Measurements from ENCODE around the gene OBSCN. TPM values are rescaled to one million over a fixed set of nuclear protein-coding genes. Genes with fewer than 3 reads are reported as not detected.
A peak's percentile ranks its signal among the peaks of the same experiment; 100 is the strongest.

Gene OBSCN
- total RNA-seq, 1 donor from 2014 or later = 20.6 TPM

DNA sequence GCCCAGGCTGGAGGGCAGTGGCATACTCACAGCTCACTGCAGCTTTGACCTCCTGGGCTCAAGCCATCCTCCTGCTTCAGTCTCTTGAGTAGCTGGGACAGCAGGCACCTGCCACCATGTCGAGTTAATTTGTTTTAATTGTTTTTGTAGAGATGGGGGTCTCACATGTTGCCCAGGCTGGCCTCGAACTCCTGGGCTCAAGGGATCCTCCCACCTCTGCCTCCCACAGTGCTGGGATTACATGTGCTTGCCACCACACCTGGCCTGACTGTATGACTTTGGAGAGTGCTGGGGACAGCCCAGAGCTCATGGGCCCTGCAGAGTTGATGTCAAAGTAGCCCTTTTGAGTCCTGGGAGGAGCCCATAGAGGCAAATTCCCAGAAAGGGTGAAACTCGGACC, 1.8 kb downstream of the OBSCN start:
- DNase-seq (ENCODE audit: low read depth) = no peak
- TF ChIP-seq, protein P1, sequence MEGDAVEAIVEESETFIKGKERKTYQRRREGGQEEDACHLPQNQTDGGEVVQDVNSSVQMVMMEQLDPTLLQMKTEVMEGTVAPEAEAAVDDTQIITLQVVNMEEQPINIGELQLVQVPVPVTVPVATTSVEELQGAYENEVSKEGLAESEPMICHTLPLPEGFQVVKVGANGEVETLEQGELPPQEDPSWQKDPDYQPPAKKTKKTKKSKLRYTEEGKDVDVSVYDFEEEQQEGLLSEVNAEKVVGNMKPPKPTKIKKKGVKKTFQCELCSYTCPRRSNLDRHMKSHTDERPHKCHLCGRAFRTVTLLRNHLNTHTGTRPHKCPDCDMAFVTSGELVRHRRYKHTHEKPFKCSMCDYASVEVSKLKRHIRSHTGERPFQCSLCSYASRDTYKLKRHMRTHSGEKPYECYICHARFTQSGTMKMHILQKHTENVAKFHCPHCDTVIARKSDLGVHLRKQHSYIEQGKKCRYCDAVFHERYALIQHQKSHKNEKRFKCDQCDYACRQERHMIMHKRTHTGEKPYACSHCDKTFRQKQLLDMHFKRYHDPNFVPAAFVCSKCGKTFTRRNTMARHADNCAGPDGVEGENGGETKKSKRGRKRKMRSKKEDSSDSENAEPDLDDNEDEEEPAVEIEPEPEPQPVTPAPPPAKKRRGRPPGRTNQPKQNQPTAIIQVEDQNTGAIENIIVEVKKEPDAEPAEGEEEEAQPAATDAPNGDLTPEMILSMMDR (conservative IDR thresholded peaks at IDR 0.05; ENCODE audit: low read depth, low read length) = no peak
- H3K4me3 ChIP-seq (ENCODE audit: low read depth, low read length) = no peak overlapping the region

DNA sequence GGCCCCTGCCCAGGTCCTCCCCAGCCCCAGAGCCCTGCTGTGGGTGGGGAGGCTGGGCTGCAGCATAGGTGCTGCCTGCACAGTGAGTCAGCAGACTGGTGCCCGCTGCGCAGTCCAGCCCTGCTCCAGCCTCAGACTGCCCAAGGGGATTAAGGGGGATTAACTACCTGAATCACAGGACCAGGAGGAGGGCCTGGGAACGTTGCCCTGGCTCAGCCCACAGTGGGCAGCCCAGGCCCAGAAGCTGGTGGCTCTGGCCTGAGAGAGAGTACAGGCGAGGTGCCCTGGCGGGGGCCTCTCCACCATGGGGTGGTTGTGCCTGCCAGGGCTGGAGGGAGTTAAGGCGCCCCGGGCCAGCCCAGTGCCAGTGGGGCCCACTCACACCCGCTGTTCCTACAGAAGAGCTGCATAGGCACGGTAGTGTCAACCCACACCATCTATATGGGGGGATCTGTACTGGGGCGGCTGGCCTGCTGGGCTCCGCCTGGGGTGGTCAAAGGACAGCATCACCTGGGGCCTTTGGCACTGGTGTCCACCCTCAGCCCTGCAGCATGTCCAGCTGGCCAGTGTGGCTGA, 2.3 kb downstream of the OBSCN start:
- TF ChIP-seq, protein P1 (conservative IDR thresholded peaks at IDR 0.05; ENCODE audit: low read depth, low read length) = no peak
- no peak overlapping the region for H3K4me3 ChIP-seq (ENCODE audit: low read depth, low read length)
- no peak for DNase-seq (ENCODE audit: low read depth)

DNA sequence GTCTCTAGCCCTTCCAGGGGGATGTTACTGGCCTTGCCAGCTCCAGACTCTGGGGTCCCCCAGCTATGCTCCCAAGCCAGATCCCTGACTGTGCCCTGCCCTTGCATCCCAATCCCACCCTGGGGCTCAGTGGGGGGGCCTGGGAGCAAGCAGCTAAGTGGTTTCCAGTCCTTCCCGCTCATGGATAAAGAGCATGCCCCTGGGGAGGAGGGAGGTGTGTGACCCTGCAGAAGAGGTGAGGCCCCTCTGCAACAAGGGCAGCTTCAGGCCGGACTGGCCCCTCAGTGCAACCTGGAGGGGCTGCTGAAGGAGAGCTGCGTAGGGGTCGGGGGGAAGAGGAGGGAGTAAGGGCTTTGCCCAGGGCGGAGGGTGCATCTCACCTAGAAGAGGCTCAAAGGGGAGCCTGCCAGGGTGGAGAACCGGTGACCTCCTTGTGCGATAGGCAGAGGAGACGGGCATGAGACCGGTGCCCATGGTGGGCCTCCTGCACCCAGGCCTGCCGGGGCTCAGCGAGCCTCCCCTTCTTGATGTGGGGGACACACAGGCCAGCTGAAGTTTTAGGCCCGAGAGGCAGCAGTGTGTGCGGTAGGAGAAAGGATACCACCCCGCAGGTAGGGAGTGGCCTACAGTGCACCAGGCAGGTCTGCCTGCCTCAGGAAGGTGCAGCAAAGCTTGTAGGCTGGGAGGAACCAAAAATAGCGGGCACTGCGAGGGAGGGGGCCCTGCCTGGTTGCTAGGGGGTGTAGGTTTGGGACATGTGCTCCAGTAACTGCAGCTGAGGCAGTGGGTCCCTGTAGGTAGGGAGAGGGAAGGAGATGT, 3.1 kb downstream of the OBSCN start:
- TF ChIP-seq, protein P1 (conservative IDR thresholded peaks at IDR 0.05; ENCODE audit: low read depth, low read length) = no peak
- no peak overlapping the region for H3K4me3 ChIP-seq (ENCODE audit: low read depth, low read length)
- DNase-seq (ENCODE audit: low read depth) = no peak

DNA sequence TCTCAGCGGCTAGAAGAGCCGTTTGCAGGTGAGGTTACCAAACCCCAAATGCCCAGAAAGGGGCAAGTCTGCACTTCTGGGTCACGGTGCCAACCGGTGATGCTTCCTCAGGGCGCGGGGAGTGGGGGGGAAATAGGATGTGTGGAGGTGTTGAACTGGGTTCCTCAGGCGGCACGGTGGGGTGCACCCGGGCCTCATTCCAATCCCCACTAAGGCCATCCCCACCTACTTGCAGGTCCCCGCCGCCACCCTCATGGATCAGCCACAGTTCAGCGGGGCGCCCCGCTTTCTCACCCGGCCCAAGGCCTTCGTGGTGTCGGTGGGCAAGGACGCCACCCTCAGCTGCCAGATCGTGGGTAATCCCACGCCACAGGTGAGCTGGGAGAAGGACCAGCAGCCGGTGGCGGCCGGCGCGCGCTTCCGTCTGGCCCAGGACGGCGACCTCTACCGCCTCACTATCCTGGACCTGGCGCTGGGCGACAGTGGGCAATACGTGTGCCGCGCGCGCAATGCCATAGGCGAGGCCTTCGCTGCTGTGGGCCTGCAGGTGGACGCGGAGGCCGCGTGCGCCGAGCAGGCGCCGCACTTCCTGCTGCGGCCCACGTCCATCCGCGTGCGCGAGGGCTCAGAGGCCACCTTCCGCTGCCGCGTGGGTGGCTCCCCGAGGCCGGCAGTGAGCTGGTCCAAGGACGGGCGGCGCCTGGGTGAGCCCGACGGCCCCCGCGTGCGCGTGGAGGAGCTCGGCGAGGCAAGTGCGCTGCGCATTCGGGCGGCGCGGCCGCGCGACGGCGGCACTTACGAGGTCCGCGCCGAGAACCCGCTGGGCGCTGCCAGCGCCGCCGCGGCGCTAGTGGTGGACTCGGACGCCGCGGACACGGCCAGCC, 3.9 kb downstream of the OBSCN start:
- TF ChIP-seq, protein P1 (conservative IDR thresholded peaks at IDR 0.05; ENCODE audit: low read depth, low read length) = no peak
- DNase-seq (ENCODE audit: low read depth) = no peak

DNA sequence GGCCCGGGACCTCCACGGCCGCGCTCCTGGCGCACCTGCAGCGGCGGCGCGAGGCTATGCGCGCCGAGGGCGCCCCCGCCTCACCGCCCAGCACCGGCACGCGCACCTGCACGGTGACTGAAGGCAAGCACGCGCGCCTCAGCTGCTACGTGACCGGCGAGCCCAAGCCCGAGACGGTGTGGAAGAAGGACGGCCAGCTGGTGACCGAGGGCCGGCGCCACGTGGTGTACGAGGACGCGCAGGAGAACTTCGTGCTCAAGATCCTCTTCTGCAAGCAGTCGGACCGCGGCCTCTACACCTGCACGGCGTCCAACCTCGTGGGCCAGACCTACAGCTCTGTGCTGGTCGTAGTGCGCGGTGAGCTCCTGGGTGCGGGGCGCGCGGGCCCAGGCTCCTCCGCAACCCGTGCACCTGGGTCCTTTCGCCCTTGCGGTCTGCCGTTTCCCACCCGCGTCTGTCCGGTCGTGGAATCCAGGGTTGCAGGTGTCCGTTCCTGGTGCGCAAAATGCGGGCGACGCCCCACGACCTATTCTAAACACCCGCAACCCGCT, 4.6 kb downstream of the OBSCN start:
- H3K4me3 ChIP-seq (ENCODE audit: low read depth, low read length) = peak overlapping the region; percentile 16
- TF ChIP-seq, protein P1 (conservative IDR thresholded peaks at IDR 0.05; ENCODE audit: low read depth, low read length) = no peak

More for the DNA sequence above, 3.9 kb downstream of the OBSCN start:
- H3K4me3 ChIP-seq (ENCODE audit: low read depth, low read length) = no peak overlapping the region

DNA sequence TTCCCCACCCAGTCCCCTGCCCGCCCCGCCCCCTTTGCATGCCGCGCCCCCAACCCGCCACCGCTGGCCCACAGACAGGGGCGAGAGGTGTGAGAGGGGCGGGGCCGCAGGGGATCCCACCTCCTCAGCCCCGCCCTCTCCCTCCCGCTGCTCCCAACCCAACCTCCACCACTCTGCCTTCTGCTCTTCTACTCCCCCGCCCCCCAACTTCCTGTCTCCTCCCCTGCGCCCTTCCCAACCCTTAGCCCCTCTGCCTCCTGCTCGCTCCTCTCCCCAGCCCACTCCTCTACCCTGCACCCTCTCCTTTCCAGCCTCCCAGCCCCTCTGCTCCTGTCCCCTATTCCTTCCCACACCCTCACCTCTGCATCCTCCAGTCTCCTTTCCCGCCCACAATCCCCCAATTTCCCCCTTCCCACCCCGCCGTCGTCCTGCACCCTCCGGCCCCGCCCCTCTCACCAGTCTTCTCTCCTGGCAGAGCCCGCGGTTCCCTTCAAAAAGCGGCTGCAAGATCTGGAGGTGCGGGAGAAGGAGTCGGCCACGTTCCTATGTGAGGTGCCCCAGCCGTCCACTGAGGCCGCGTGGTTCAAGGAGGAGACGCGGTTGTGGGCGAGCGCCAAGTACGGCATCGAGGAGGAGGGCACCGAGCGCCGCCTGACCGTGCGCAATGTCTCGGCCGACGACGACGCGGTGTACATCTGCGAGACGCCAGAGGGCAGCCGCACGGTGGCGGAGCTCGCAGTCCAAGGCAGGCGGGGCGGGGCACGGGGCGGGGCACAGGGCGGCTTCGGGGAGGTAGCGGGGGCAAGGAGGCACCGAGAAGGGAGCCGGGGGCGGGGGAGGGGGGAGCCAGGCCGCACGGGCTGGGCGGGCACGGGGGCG, 5.4 kb downstream of the OBSCN start:
- DNase-seq (ENCODE audit: low read depth) = no peak
- TF ChIP-seq, protein P1 (conservative IDR thresholded peaks at IDR 0.05; ENCODE audit: low read depth, low read length) = peak; percentile 52
- H3K4me3 ChIP-seq (ENCODE audit: low read depth, low read length) = peak overlapping the region; percentile 64

More for the DNA sequence above, 4.6 kb downstream of the OBSCN start:
- no peak for DNase-seq (ENCODE audit: low read depth)

Measured in epithelial cell of proximal tubule (primary cell).